ENCODE results near the gene MUC5B. TPM values are rescaled to one million over a fixed set of nuclear protein-coding genes. Genes with fewer than 3 reads are reported as not detected.
"Not testable (repeated sequence)": the region's sequence is repeated elsewhere in the genome, so short reads cannot be mapped to it uniquely, and the experiment has no call there.

Gene MUC5B, protein sequence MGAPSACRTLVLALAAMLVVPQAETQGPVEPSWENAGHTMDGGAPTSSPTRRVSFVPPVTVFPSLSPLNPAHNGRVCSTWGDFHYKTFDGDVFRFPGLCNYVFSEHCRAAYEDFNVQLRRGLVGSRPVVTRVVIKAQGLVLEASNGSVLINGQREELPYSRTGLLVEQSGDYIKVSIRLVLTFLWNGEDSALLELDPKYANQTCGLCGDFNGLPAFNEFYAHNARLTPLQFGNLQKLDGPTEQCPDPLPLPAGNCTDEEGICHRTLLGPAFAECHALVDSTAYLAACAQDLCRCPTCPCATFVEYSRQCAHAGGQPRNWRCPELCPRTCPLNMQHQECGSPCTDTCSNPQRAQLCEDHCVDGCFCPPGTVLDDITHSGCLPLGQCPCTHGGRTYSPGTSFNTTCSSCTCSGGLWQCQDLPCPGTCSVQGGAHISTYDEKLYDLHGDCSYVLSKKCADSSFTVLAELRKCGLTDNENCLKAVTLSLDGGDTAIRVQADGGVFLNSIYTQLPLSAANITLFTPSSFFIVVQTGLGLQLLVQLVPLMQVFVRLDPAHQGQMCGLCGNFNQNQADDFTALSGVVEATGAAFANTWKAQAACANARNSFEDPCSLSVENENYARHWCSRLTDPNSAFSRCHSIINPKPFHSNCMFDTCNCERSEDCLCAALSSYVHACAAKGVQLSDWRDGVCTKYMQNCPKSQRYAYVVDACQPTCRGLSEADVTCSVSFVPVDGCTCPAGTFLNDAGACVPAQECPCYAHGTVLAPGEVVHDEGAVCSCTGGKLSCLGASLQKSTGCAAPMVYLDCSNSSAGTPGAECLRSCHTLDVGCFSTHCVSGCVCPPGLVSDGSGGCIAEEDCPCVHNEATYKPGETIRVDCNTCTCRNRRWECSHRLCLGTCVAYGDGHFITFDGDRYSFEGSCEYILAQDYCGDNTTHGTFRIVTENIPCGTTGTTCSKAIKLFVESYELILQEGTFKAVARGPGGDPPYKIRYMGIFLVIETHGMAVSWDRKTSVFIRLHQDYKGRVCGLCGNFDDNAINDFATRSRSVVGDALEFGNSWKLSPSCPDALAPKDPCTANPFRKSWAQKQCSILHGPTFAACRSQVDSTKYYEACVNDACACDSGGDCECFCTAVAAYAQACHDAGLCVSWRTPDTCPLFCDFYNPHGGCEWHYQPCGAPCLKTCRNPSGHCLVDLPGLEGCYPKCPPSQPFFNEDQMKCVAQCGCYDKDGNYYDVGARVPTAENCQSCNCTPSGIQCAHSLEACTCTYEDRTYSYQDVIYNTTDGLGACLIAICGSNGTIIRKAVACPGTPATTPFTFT (N-terminal part only)
- polyA plus RNA-seq (ENCODE audit: insufficient read length in 4 of 4) = under 1 TPM in 3 of 4 donors, not detected in 1; 0.01 to 0.74 (median 0.23) TPM

DNA sequence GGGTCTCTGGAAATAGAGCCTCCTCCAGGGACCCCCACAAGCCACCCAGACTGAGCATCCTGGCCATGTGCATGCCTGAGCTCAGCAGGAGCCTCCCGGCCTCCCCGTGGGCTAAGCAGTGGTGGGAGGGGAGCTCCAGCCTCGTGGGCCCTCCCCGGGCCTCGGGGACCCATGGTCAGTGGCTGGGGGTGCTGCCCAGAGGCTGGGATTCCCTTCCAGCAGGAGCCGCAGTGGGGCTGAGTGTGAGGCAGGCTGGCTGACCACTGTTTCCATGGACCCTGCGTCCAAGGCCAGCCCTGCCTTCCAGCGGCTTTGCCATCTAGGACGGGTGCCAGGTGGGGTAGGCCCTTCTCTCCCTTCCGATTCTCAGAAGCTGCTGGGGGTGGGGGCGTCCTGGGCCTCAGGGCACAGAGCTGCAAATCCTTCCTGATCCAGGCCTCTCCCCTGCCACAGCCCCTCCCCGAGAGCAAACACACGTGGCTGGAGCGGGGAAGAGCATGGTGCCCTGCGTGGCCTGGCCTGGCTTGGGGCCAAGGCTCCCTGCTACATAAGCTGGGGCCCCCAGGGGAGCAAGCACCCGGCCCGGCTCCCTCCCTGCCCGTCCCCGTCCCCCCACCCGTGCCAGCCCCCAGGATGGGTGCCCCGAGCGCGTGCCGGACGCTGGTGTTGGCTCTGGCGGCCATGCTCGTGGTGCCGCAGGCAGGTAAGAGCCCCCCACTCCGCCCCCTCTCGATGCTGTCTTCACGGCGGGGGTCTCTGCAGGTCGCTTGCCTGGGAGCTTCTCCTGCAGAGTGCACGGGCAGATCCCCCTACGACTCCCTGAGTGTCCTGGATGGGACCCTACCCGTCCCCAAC lies at the start of gene MUC5B:
Gene MUC5B, plus strand, starts transcription at position 576 of the 855 bp plus-strand sequence. Its CDS starts 58 bp downstream, at position 634.
- no peak for DNase-seq (ENCODE audit: low read depth in 4 of 4, low spot score in 3 of 4)

DNA sequence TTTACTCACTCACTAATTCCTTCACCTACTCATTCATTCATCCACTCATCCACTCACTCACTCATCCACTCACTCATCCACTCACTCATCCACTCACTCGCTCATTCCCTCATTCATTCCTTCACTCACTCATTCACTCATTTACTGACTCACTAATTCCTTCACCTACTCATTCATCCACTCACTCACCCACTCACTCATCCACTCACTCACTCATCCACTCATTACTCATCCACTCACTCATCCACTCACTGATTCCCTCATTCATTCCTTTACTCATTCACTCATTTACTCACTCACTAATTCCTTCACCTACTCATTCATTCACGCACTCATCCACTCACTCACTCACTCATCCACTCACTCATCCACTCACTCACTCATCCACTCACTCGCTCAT lies 49.5 kb upstream of the MUC5B start:
- DNase-seq (ENCODE audit: low read depth in 4 of 4, low spot score in 3 of 4) = not testable (repeated sequence)

DNA sequence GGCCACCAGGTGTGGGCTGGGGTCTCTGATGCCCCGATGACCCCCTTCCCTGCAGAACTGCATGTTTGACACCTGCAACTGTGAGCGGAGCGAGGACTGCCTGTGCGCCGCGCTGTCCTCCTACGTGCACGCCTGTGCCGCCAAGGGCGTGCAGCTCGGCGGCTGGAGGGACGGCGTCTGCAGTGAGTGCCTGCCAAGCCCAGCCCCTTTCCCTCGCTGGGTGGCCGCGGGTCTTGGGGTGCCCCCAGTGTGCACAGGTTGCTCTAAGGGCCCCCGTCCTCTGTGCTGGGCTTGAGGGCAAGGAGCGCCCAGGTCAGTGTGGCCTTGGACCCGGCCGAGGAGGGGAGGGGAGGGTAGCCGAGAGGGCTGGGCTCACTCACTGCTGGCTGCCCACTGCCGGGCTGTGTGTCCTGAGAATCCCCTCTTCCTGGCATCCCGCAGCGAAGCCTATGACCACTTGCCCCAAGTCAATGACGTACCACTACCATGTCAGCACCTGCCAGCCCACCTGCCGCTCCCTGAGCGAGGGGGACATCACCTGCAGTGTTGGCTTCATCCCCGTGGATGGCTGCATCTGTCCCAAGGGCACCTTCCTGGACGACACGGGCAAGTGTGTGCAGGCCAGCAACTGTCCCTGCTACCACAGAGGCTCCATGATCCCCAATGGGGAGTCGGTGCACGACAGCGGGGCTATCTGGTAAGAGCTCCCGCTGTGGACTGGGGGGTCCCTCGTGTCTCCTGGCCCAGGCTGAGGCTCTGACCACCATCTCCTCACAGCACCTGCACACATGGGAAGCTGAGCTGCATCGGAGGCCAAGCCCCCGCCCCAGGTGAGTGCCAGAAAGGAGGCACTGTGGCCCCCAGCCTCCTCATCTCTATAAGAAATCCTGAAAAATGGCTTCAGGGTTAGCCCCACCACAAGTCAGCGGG lies 48.2 kb upstream of the MUC5B start:
- no peak for DNase-seq (ENCODE audit: low read depth in 4 of 4, low spot score in 3 of 4)

DNA sequence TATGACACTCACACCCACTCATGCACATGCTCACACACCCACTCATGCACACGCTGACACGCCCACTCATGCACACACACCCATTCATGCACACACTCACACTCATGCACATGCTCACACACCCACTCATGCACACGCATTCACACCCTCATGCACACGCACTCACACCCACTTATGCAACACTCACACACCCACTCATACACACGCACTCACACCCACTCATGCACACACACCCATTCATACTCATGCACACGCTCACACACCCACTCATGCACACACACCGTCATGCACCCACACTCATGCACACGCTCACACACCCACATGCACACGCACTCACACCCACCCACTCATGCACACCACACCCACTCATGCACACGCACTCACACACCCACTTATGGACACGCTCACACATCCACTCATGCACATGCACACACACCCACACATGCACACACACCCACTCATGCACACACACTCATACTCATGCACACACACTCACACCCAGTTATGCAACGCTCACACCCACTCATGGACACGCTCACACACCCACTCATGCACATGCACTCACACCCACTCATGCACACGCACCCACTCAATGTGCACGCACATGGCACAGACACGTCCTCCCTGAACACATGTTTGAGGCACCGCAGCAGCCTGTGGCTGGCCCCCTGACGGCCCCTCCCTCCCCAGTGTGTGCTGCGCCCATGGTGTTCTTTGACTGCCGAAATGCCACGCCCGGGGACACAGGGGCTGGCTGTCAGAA lies 47.2 kb upstream of the MUC5B start:
- no peak for DNase-seq (ENCODE audit: low read depth in 4 of 4, low spot score in 3 of 4)

DNA sequence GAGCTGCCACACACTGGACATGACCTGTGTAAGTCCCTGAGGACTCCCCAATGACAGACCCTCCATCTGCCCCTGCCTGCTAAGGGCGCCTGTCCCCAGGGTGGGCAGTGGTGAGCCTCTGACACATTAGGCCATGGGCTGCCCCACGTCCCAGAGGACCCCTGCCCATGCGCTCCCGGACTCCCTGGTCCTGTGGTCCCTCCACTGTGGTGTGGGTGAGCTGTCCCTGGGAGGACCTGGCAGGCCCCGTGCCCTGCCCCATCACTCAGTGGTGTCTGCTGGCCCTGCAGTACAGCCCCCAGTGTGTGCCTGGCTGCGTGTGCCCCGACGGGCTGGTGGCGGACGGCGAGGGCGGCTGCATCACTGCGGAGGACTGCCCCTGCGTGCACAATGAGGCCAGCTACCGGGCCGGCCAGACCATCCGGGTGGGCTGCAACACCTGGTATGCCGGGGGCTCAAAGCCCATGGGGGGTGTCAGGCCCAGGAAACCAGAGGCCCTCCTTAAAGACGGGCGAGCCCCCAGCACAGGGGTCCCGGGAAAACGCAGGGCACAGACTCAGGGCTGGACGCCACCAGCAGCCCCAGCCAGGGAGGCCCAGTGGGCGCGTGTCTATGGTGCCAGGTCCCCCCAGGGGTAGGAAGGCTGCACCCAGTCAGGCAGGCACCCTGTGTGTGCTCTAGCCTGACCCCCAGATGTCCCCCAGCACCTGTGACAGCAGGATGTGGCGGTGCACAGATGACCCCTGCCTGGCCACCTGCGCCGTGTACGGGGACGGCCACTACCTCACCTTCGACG lies 46.4 kb upstream of the MUC5B start:
- no peak for DNase-seq (ENCODE audit: low read depth in 4 of 4, low spot score in 3 of 4)

DNA sequence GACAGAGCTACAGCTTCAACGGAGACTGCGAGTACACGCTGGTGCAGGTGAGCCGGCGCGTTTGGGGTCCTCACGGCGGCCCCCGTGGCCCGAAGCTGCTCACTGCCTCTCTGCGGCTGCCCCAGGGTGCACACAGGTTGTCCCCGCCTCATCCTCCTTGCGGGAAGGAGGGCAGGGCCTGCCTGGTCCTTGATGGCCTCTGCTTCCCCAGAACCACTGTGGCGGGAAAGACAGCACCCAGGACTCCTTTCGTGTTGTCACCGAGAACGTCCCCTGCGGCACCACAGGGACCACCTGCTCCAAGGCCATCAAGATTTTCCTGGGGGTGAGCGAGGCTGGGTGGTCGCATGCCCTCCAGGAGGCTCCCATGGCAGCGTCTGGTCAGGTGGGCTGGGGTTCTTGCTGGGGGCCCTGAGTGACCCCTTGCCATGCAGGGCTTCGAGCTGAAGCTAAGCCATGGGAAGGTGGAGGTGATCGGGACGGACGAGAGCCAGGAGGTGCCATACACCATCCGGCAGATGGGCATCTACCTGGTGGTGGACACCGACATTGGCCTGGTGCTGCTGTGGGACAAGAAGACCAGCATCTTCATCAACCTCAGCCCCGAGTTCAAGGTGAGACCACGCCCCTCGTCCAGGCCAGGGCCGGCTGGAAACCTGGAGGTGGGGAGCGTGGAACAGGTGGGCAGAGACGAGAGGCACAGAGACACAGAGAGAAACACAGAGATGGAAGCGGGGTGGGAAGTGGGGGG lies 45.7 kb upstream of the MUC5B start:
- no peak for DNase-seq (ENCODE audit: low read depth in 4 of 4, low spot score in 3 of 4)

DNA sequence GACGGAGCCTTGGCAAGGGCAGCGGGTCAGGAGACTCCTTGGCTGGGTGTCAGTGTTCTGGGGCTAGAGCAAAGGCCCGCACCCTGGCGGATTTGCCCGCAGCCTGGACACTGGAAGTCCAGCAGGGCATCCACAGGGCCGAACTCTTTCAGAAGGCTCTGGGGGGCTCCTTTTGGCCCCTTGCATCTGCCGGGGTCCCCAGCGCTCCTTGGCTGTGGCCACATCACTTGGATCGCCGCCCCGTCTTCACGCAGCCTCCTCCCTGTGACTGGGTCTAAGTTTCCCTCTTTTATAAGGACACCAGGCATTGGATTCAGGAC lies 45.1 kb upstream of the MUC5B start:
- DNase-seq (ENCODE audit: low read depth in 4 of 4, low spot score in 3 of 4) = no peak

DNA sequence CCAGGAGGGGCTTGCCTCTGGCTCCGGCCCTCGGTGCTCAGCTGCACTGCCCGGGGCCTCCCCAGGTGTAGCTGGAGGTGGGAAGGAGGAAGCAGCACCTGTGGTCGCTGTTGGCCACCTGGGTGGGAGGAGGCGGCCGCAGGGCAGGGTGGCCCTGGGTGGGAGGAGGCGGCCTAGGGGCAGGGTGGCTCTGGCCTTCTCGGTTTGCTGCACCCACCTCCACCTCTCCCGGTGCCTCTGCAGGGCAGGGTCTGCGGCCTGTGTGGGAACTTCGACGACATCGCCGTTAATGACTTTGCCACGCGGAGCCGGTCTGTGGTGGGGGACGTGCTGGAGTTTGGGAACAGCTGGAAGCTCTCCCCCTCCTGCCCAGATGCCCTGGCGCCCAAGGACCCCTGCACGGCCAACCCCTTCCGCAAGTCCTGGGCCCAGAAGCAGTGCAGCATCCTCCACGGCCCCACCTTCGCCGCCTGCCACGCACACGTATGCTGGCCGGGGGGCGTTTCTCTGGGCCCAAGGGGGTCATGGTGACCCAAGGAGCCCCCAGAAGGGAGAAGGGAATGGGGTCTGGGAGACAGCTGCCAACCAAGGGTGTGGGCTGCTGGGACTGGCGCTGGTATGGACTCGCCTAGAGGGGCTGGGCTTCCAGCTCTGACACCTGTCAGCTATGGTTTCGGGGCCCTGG lies 44.5 kb upstream of the MUC5B start:
- DNase-seq (ENCODE audit: low read depth in 4 of 4, low spot score in 3 of 4) = no peak

DNA sequence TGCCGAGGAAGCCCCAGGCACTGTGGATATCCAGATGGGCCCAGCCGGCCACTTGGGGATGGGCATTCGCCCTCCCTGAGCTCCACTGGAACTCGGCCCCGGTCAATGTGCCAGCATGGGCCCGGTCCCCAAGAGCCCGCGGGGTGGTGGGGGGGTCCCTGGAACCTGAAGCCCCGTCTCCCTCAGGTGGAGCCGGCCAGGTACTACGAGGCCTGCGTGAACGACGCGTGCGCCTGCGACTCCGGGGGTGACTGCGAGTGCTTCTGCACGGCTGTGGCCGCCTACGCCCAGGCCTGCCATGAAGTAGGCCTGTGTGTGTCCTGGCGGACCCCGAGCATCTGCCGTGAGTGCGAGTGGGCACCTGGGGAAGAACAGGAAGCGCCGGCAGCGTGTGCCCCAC lies 44.0 kb upstream of the MUC5B start:
- DNase-seq (ENCODE audit: low read depth in 4 of 4, low spot score in 3 of 4) = no peak

DNA sequence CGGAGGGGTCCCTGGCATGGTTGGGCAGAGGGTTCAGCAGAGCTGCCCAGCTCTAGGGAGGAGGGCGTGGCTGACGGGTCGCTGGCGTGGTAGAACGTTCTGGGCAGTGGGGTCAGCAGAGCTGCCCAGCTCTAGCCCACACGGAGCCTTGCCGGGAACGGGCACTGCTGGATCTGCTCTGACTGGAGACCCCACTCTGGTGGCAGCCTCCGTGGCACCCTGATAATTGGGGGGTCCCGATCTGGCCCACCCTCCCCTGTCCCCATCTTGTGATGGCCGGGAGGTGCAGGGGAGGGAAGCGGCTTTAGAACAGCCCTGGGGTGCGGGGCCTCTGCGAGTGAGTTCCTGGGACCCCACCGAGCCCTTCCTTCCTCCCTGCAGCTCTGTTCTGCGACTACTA lies 43.2 kb upstream of the MUC5B start:
- no peak for DNase-seq (ENCODE audit: low read depth in 4 of 4, low spot score in 3 of 4)

DNA sequence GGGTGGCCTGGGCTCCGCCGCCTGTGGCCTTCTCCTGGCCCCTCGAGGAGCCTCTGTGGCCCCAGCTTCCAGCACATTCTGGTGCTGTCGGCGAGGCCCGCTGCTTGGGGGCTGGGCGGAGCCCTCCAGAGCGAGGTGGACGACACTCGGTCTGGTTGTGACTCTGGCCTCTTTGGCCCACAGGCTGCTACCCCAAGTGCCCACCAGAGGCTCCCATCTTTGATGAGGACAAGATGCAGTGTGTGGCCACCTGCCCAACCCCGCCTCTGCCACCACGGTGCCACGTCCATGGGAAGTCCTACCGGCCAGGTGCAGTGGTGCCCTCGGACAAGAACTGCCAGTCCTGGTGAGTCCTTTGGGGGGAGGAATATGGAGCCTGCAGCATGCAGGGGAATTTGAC lies 42.7 kb upstream of the MUC5B start:
- DNase-seq (ENCODE audit: low read depth in 4 of 4, low spot score in 3 of 4) = no peak

DNA sequence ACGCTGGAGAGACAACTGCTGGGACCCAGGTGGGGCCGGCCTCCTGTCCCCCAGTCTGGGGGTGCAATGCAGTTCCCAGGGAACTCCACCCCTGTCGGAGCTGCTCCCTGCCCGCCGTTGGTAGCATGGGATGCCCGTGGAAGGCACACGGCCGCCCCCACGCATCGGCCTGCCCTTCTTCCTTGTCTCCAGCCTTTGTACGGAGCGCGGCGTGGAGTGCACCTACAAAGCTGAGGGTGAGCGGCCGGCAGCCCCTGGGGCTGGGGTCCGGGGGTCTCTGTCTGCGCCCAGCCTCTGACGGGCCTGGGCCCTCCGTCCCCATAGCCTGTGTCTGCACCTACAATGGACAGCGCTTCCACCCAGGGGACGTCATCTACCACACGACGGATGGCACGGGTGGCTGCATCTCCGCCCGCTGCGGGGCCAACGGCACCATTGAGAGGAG lies 41.9 kb upstream of the MUC5B start:
- no peak for DNase-seq (ENCODE audit: low read depth in 4 of 4, low spot score in 3 of 4)

DNA sequence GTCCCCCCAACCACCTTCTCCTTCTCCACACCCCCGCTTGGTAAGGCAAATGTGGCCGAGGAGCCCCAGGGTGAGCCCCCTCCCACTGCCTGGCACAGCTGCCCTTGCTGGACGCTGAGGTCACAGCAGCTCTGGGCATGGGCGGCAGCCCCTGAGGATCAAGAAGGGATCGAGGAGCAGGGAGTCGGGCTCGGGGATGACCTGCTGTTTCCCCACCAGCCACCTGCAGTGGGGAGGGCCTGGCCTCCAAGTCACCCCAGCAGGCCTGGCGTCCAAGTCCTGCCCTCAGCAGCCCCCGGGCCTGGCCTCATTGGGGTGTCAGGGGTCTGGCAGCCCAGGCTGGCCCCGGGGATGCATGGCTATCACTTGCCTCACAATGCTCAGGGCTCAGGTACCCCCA lies 41.4 kb upstream of the MUC5B start:
- DNase-seq (ENCODE audit: low read depth in 4 of 4, low spot score in 3 of 4) = no peak

DNA sequence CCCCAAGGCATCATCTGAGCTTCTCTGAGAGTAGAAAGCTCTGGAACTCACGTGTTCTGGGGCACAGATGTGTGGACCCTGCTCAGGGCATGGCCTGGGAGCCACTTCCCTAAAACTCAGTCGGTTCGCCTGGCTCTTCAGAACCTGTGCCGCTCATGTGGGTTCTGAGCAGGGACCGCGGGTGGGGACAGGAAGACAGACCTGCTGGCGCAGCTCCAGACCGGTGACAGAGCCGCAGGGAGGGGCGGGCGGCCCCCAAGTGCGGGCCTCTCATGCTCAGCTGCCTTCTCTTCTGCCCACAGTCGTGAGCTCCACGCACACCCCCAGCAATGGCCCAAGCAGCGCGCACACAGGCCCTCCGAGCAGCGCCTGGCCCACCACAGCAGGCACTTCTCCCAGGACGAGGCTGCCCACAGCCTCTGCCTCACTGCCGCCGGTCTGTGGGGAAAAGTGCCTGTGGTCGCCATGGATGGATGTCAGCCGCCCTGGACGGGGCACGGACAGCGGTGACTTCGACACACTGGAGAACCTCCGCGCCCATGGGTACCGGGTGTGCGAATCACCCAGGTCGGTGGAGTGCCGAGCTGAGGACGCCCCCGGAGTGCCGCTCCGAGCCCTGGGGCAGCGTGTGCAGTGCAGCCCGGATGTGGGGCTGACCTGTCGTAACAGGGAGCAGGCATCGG lies 40.9 kb upstream of the MUC5B start:
- DNase-seq (ENCODE audit: low read depth in 4 of 4, low spot score in 3 of 4) = no peak

DNA sequence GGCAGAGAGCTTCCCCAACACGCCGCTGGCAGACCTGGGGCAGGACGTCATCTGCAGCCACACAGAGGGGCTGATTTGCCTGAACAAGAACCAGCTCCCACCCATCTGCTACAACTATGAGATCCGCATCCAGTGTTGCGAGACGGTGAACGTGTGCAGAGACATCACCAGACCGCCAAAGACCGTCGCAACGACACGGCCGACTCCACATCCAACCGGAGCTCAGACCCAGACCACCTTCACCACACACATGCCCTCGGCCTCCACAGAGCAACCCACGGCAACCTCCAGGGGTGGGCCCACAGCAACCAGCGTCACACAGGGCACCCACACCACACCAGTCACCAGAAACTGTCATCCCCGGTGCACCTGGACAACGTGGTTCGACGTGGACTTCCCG lies 38.7 kb upstream of the MUC5B start:
- not testable (repeated sequence) for DNase-seq (ENCODE audit: low read depth in 4 of 4, low spot score in 3 of 4)

All from left renal pelvis (tissue), 4 donors.